SH-SY5Y (cell line): ENCODE results near the gene ZNF581.

Experiments used
- GATA2 ChIP-seq: IDR thresholded peaks from 2 replicates; pipeline ENCODE4 v1.6.1; 2011; ENCODE audit warnings: mild to moderate bottlenecking, low read depth, low read length
- GATA3 ChIP-seq: IDR thresholded peaks from 2 replicates; pipeline ENCODE4 v1.6.1; 2011; ENCODE audit warnings: low read depth, mild to moderate bottlenecking, low read length, moderate library complexity

- TF ChIP-seq GATA3, result no peak
- TF ChIP-seq GATA2, result no peak
Observed at GRCh38 chr19:55654868-55655647, 11.6 kb downstream of the ZNF581 start, which contains the start of gene U2AF2.
